DMS153 (cell line): ENCODE results near the gene RAD17.
"Not testable (repeated sequence)": the region's sequence is repeated elsewhere in the genome, so short reads cannot be mapped to it uniquely, and the experiment has no call there.

Source experiments
- DNase-seq: peaks from one replicate; lab custom pipeline; 2025; lab: John Stamatoyannopoulos, UW

RAD17 gene

DNA sequence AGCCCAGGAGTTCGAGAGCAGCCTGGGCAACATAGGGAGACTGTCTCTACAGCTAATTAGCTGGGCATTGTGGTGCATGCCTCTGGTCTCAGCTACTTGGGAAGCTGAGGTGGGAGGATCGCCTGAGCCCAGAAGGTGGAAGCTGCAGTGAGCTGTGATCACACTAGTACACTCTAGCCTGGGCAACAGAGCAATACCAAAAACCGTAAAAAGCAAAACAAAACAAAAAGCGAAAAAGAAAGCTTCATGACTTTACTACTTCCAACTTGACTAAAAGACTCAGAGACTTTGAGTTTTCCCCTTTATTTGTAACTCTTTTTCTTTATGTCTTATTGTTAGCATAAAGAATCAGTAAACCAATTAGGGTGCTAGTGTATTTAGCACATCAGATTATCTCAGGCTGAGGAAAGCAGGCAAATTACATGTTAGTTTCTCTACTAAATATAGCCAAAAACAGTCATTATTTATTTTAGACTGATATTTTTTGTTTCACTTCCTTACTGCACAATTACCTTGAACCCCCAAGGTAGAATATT is 5.4 kb downstream of the RAD17 start:
- no peak for DNase-seq

DNA sequence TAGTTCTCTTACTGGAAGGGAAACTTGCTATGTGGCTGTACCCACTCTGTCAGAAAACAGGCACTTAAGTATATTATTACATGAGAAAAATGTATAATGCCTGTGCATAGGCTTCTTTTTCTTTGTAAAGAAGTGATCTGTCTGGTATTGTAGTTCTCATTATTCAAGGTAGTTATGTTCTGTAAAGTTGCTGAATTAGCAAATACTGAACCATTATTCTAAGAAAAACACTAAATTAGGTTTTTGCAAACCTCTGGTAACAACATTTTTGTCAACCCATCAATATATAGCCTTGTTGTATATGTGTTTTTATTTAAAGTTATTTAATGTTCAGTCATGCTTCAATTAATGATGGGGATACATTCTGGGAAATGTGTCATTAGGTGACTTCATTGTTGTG is 8.8 kb downstream of the RAD17 start:
- no peak for DNase-seq

DNA sequence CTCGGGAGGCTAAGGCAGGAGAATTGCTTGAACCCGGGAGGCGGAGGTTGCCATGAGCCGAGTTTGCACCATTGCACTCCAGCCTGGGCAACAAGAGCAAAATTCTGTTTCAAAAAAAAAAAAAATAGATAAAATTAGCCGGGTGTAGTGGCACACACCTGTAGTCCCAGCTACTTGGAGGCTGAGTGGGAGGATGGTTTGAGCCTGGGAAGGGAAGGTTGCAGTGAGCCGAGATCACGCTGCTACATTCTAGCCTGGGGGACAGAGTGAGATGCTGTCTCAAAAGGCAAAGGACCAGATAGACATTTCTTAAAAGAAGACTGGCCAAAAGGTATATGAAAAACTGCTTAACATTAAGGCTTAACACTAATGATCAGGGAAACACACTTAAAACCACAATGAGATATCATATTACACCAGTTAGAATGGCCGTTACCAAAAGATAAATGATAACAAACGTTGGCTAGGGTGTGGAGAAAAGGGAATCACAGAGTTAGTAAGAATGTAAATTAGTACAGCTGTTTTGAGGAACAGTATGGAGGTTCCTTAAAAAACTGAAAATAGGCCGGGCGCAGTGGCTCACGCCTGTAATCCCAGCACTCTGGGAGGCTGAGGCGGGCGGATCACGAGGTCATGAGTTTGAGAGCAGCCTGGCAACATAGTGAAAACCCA is 35.2 kb downstream of the RAD17 start:
- no peak for DNase-seq

DNA sequence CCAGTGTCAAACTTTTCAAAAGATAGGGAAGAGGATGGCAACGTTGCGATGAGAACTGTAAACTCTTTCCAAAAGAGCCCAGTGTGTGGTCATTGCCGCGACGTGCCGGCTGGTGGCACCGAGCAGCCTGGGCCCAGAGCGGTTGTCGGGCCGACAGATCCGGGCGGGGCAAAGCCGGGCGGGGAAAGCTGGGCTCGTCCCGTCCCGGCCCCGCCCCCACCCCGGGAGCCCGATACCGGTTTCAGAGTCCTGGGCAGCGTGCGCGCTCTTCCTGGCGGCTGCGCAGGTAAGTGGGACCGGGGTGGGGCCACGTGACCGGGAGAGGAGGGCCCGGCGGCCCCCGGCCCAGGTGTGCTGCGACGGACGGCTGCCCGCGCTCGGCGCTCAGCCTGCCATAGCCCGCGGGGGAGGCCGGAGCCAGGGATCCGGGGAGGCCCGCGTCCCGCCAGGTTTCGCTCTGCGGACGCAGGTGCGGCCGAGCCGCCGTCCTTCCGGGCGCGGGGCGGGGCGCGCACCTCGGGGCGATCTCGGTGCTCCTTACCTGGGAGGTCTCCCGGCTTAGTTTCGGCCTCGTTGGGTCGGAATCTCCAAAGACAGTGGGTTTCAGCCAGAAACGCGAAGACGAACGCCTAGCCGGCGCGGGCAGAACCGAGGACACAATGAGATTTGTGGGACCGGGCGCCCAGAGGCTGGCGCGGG is 45.4 kb downstream of the RAD17 start, which contains the start of gene MARVELD2:
Gene MARVELD2, plus strand, starts transcription at position 232 of the 699 bp plus-strand sequence. CDS start 4,270 bp downstream, outside the sequence.
- peak; percentile 67 for DNase-seq

DNA sequence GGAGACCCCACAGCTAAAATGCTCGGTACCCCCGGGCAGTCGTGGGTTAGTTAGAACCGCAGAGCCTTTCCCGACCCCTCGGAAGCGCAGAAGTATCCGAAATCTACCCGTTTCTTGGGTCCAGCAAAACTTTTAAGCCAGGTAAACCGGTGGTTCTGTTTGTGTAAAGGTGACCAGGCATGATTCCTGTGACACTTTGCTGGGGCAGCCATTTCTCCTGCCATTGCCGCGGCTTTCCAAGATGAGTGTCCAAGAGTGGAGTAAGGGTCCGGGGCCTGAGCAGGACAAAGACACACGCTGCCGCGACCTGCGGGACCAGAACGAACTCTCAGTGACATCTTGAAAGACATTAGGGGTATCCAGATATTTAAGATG is 46.0 kb downstream of the RAD17 start:
- DNase-seq: no peak

DNA sequence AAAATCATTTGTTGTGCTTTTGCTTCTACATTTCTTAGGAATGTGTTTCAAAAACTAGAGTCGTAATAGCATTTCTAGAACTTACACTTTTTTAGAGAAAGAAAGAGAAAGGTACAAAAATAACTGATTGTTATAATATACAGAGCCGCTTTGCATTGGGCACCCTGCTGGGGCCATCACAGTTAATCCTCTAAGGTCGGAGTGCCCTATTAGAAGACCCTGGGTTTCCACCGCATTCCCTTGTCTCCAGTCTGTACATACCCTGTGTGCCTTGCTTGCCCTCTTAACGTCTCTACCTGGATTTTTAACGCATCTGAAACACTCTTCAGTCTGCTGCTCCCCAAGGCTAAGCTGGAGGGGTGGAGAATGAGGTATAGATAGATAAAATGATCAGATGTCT is 46.6 kb downstream of the RAD17 start:
- DNase-seq: no peak

GRCh38 chr5:69416699-69417098 is 47.1 kb downstream of the RAD17 start:
- DNase-seq: peak; percentile 1

DNA sequence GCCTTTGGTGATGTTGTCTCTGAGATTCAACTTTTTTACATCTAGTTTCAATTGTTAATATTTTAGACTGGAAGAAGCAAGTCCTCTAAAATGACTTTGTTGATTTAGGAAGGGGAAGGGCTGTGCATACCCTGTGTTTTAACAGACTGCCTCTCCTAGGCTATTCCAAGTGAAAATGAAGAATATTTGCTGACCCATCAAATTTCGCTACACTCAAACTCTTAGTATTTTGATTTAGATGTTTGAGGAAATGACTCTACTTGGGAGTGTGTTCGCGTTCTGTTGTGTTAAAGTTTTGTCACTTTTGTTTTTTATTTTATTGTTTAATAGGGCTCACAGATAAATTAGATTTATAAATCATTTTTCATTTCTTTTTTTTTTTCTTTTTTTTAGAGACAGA is 48.9 kb downstream of the RAD17 start:
- DNase-seq: no peak

DNA sequence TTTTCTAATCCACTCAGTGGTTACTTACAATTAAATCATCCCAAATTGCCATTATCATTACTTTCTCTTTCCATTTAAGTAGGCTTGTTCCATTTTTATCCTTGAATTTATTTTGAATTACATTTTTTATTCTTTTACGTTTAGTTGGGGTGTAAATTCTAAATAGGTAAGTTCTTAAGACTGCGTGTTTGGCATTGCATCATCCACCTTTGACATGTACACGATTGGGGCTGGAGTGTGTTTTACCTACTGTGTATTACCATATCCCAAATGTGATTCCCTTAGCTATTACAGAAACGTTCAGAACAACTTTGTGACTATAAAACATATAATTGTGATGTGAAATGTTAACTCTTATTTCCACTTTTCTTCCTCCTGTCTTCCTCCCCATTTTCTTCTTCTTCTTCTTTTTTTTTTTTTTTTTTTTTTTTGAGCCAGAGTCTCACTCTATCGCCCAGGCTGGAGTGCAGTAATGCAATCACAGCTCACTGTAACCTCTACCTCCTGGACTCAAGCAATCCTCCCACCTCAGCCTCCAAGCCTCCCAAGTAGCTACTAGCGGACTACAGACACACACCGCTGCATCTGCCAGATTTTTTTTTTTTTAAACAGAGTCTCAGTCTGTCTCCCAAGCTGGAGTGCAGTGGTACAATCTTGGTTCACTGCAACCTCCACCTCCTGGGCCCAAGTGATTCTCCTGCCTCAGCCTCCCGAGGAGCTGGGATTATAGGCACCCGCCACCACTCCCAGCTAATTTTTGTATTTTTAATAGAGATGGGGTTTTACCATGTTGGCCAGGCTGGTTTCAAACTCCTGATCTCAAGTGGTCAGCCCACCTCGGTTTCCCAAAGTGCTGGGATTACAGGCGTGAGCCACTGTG is 62.0 kb downstream of the RAD17 start:
- no peak for DNase-seq

DNA sequence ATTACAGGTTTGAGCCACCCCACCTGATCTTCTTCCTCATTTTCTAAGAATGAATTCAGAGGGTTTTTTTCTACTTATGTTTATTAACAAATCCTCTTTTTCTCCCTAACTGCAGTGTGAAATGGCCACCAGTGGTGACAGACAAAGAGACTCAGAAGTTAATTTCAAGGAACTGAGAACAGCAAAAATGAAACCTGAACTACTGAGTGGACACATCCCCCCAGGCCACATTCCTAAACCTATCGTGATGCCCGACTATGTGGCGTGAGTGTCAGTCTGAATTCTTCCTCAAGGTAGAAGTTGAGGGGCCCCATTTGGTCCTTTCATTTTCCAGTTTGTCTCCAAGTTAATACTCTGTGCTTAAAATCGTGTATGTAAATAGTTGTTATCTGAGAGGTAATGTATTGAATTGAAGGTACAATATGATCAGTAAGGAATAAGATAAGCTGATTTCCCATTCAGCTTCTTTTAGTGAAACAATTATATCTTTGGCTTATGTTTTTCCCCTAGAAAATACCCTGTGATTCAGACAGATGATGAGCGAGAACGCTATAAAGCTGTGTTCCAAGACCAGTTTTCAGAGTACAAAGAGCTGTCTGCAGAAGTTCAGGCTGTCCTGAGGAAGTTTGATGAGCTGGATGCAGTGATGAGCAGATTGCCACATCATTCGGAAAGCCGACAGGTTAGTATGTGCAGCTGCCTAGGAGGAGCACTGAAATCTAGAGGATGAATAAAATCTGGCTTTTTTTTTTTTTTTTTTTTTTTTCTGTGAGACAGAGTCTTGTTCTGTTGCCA is 63.0 kb downstream of the RAD17 start:
- DNase-seq: no peak

GRCh38 chr5:69435276-69435884 is 65.8 kb downstream of the RAD17 start:
- DNase-seq: not testable (repeated sequence)

GRCh38 chr5:69444127-69444754 is 74.6 kb downstream of the RAD17 start:
- no peak for DNase-seq

DNA sequence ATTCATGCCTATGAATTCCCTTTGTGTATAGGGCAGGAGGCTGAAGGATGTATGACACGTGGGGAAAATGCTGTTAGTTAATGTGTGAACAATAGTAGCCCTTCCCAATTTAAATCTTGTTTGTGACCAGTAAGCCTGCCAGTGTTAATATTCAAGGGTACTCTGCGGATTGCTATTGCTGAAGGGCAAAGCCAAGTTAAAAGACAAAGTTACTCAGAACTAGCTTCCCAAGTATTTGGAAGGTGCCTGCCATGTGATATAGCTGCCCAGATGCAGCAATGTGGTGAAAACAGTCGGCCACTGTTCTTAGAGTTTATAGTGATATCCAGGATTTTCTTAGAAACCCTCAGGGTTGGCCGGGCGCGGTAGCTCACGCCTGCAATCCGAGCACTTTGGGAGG is 79.9 kb downstream of the RAD17 start:
- DNase-seq: no peak

DNA sequence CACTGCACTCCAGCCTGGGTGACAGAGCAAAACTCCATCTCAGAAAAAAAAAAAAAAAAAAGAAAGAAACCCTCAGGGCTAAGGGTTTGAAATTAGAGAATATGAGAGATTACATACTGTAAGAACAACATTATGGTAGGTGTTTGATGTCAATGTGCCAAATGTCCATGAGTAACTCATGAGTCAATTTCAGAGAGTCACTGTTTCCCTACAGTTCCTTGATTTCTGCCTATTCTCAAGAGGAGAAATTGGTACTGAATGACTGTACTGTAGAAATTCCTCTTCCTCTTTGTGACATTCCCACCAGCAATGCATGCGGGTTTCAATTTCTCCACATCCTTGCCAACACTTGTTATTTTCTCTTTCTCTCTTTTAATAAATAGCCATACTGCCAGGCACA is 80.5 kb downstream of the RAD17 start:
- DNase-seq: no peak

- not testable (repeated sequence) for DNase-seq
These were observed 80.9 kb downstream of the RAD17 start for GRCh38 chr5:69450527-69450926.

DNA sequence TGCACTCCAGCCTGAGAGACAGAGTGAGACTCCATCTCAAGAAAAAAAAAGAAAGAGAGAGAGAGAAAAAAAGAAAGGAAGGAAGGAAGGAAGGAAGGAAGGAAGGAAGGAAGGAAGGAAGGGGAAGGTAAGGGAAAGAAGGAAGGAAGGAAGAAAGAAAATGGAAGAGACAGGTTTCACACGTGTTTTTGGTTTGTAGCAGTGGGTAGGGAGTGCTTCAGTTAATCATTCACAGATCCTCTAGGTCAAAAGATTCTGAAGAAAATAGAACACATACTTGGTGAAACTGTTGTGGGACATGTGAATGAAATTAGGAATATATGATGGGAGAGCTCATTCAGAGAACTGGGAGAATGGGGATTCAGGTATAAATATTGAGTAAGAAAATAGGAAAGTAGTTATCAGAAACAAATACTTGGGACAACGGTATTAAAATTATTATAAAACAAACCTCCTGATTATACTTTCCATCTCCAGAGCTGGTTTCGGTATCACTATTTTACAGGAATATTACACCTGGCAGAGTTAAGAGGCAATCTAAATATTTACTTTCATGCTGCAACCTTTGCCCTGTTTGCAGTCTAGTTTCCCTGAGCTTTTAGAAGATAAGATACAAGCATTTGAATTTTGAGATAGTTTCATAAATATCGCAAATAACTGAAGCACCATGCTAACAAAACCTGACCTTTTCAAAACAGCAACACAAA is 82.5 kb downstream of the RAD17 start:
- peak; percentile 1 for DNase-seq

- not testable (repeated sequence) for DNase-seq
These were observed 83.9 kb downstream of the RAD17 start for GRCh38 chr5:69453487-69453886.

DNA sequence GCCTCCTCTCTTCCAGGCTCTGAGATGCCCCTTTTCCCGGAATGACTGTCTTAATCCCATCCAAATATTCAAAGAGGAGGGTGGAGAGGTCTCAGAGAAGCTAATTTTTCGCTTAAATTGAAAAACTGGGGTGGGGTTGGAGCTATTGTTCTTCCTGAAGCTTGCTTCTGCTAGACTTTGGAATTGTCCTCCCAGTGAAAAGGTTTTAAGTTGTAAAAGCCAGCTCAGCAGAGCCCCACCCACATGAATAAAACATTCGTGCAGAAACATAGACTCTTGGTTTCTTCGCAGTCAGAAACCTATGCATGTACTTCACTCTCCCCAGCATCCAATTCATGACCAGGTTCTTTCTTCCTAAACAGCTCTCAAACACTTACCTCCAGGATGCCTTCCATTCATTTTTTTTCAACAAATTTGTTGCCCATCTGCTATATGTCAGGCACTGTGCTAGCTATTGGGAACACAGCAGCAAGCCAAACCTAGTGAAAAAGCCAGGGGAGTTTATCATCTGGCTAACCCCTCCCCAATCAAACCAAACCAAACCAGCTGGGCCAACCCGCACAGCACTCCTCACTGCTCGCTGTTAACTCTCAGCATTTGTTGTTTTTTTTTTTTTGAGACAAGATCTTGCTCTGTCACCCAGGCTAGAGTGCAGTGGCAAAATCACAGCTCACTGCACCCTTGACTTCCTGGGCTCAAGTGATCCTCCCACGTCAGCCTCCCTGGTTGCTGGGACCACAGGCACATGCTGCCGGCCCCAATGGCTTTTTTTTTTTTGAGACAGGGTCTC is 85.0 kb downstream of the RAD17 start:
- DNase-seq: no peak

- DNase-seq: not testable (repeated sequence)
These were observed 85.9 kb downstream of the RAD17 start for GRCh38 chr5:69455428-69455988.
